NB4 (cell line): Measurements from ENCODE around the gene DNAJB14.

Source experiments
- DNase-seq: peaks from one replicate; pipeline ENCODE4 v3.0.0; 2010; ENCODE audit warnings: low read depth
- H3K4me3 ChIP-seq: one replicate; pipeline ENCODE4 v1.5.1; 2011; ENCODE audit warnings: mild to moderate bottlenecking, low read depth, low read length, moderate library complexity
- MAX ChIP-seq: IDR thresholded peaks from 2 replicates; pipeline ENCODE4 v1.6.1; 2011; ENCODE audit warnings: low read depth, low read length
- MYC ChIP-seq: IDR thresholded peaks from 2 replicates; pipeline ENCODE4 v1.6.1; 2011; ENCODE audit warnings: low read depth, low read length
- POLR2A ChIP-seq: IDR thresholded peaks from 2 replicates; pipeline ENCODE4 v1.6.1; 2011; ENCODE audit warnings: mild to moderate bottlenecking; ENCODE audit not compliant: insufficient read length; ENCODE audit errors: extremely low read depth
- TF ChIP-seq, protein P1 (sequence below): IDR thresholded peaks from one replicate; pipeline ENCODE4 v1.5.1; 2012; ENCODE audit warnings: low read depth, low read length

DNAJB14 gene

DNA sequence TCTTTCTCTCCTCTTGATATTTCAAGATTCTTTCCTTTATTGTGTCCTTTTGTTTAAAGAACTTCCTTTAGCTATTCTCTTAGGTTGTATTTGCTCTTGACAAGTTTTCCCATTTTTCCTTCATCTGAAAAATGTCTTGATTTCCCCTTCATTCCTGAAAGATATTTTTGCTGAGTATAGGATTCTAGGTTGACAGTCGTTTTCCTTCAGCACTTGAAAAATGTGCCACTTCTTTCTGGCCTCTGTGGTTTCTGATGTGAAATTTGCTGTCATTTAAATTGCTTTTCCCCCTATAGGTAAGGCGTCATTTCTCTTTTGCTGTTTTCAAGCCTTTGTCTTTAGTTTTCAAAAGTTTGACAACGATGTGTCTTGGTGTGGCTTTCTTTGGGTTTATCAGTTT is 28.8 kb downstream of the DNAJB14 start:
- TF ChIP-seq MAX (no peak), MYC (no peak), POLR2A (no peak)
- TF ChIP-seq, protein P1, sequence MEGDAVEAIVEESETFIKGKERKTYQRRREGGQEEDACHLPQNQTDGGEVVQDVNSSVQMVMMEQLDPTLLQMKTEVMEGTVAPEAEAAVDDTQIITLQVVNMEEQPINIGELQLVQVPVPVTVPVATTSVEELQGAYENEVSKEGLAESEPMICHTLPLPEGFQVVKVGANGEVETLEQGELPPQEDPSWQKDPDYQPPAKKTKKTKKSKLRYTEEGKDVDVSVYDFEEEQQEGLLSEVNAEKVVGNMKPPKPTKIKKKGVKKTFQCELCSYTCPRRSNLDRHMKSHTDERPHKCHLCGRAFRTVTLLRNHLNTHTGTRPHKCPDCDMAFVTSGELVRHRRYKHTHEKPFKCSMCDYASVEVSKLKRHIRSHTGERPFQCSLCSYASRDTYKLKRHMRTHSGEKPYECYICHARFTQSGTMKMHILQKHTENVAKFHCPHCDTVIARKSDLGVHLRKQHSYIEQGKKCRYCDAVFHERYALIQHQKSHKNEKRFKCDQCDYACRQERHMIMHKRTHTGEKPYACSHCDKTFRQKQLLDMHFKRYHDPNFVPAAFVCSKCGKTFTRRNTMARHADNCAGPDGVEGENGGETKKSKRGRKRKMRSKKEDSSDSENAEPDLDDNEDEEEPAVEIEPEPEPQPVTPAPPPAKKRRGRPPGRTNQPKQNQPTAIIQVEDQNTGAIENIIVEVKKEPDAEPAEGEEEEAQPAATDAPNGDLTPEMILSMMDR: no peak
- H3K4me3 ChIP-seq: no peak overlapping the region
- no peak for DNase-seq

DNA sequence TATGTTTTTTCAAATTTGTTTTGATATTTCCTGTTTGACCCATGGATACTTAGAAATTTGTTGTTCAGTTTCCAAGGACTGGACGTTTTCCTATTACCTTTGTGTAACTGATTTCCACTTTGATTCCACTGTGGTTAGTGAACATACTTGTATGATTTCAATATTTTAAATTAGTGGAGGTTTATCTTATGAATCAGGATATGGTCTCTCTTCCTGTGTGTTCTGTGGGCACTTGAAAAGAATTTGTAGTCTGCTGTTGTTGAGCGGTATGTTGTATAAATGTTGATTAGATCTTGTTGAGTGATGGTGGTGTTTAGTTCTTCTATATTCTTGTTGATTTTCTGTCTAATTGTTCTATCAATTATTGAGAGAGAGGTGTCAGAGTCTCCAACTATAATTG is 31.0 kb downstream of the DNAJB14 start:
- H3K4me3 ChIP-seq: no peak overlapping the region
- no peak for TF ChIP-seq POLR2A
- no peak for TF ChIP-seq MYC
- TF ChIP-seq MAX: no peak
- TF ChIP-seq, protein P1: no peak
- DNase-seq: no peak

- no peak for DNase-seq
- H3K4me3 ChIP-seq: peak overlapping the region; percentile 62
- TF ChIP-seq MYC (no peak), POLR2A (no peak), MAX (no peak)
- TF ChIP-seq, protein P1: no peak
Observed at GRCh38 chr4:99894998-99895397, 51.4 kb downstream of the DNAJB14 start.

DNA sequence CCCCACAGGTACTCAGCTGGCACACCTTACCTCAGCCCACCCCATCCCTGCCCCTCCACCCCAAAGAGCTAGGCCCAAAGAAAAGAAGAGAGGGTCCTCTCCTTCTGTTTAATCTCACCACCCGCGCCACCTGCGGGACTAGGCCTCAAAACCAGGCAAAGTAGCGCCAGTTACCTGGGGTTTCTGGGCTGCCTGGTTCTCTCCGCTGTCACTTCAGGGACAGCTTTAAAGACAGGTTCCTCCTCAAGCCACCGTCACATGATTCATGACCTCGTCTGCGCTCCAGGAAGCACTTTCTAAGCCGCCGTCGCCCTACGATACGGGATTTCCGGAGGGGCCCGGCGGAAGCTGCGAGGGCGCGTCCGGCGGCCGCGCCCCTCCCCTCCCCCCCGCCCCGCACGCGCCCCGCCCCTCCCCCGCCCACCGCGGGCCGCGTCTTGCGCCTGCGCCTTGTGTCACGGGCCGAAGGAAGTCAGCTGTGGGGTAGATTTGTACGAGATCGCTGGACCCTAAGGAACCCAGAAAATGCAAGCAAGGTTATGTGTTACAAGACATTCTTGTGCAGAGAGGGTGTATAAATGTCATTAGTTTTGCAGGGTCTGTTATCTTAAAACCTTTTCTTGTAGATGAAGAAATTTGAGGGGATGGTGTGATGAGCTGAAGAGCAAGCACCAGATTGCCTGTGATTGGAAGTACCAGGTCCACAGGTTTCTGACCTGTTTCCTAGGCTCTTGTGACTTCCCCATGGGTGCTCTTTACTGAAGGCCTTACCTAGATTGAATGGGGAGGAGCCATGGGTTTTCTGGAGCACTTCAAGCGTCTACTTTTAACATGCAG is 52.0 kb downstream of the DNAJB14 start, which contains the start of gene LAMTOR3:
LAMTOR3 (minus strand) TSS at position 267 of the 837 bp plus-strand sequence. CDS start 464 bp downstream, outside the sequence.
- DNase-seq: peak; percentile 92
- TF ChIP-seq MYC (peak; percentile 64; the same call in 1 of the 2 replicates), POLR2A (peak; percentile 49), MAX (peak; percentile 73)
- TF ChIP-seq, protein P1: no peak
- H3K4me3 ChIP-seq: peak within 1 kb of the TSS; percentile 87

DNA sequence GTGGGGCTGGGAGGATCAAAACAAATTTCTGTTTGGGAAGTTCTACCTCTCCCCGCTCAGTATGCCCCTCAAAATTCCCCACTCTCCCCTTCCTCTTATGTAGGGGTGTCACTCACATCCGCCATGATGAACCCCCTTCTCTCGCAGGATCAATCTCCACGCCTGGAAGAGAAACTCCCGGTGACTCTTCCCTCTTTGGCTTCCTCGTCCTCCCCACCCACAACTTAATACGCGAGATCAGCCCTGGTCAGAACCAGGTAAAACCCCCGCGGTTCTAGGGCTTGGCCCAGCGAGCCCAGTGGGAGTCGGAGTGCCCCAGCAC is 52.6 kb downstream of the DNAJB14 start:
- H3K4me3 ChIP-seq: peak overlapping the region; percentile 87
- no peak for TF ChIP-seq MAX
- no peak for TF ChIP-seq MYC
- TF ChIP-seq POLR2A: no peak
- TF ChIP-seq, protein P1: no peak
- peak; percentile 5 for DNase-seq
